Mesendoderm (in vitro differentiated cells): ENCODE results near the gene MYT1.

Experiments
- DNase-seq: peaks from one replicate; pipeline ENCODE4 v3.0.0; 2013
- H2AK5ac ChIP-seq: 2 replicates; pipeline ENCODE4 v1.6.1; 2013; ENCODE audit warnings: low read length, inconsistent platforms
- H2BK120ac ChIP-seq: 2 replicates; pipeline ENCODE4 v1.6.1; 2013; ENCODE audit warnings: low read depth, mild to moderate bottlenecking, low read length, moderate library complexity, mixed read lengths
- H2BK15ac ChIP-seq: replicated peaks from 2 replicates; pipeline ENCODE4 v1.6.1; 2013; ENCODE audit warnings: low read depth, mild to moderate bottlenecking, moderate library complexity
- H2BK5ac ChIP-seq: 2 replicates; pipeline ENCODE4 v1.6.1; 2013; ENCODE audit warnings: low read length, inconsistent platforms
- H3K18ac ChIP-seq: 2 replicates; pipeline ENCODE4 v1.6.1; 2013; ENCODE audit warnings: mild to moderate bottlenecking, low read length, mixed read lengths
- H3K23ac ChIP-seq: one replicate; pipeline ENCODE4 v1.6.1; 2013; ENCODE audit warnings: low read length
- H3K27ac ChIP-seq: 2 replicates; pipeline ENCODE4 v1.5.1; 2013; ENCODE audit warnings: low read depth, mild to moderate bottlenecking, inconsistent platforms, low read length, moderate library complexity
- H3K27me3 ChIP-seq: 2 replicates; pipeline ENCODE4 v1.6.1; 2013; ENCODE audit warnings: low read length, control low read depth, mild to moderate bottlenecking, inconsistent platforms; ENCODE audit not compliant: insufficient read depth, poor library complexity
- H3K36me3 ChIP-seq: 2 replicates; pipeline ENCODE4 v1.6.1; 2013; ENCODE audit warnings: low read length, inconsistent platforms; ENCODE audit not compliant: control insufficient read depth, insufficient read depth
- H3K4ac ChIP-seq: one replicate; pipeline ENCODE4 v1.6.1; 2013; ENCODE audit warnings: low read depth, mild to moderate bottlenecking, low read length, moderate library complexity
- H3K4me1 ChIP-seq: 2 replicates; pipeline ENCODE4 v1.6.1; 2013; ENCODE audit warnings: low read depth, low read length, inconsistent platforms; ENCODE audit not compliant: control insufficient read depth
- H3K4me2 ChIP-seq: 2 replicates; pipeline ENCODE4 v1.6.1; 2013; ENCODE audit warnings: low read length
- H3K4me3 ChIP-seq: 2 replicates; pipeline ENCODE4 v1.5.1; 2013; ENCODE audit warnings: mild to moderate bottlenecking, low read length
- H3K56ac ChIP-seq: one replicate; pipeline ENCODE4 v1.6.1; 2013; ENCODE audit warnings: low read length
- H3K79me1 ChIP-seq: 2 replicates; pipeline ENCODE4 v1.6.1; 2013; ENCODE audit warnings: low read length, inconsistent platforms
- H3K79me2 ChIP-seq: 2 replicates; pipeline ENCODE4 v1.6.1; 2013; ENCODE audit warnings: mild to moderate bottlenecking, low read length; ENCODE audit not compliant: control insufficient read depth, insufficient read depth
- H3K9ac ChIP-seq: 2 replicates; pipeline ENCODE4 v1.6.1; 2013; ENCODE audit warnings: low read length, inconsistent platforms
- H4K5ac ChIP-seq: one replicate; pipeline ENCODE4 v1.6.1; 2013; ENCODE audit warnings: low read length
- H4K8ac ChIP-seq: one replicate; pipeline ENCODE4 v1.6.1; 2013; ENCODE audit warnings: low read depth, mild to moderate bottlenecking, control low read depth, low read length, moderate library complexity
- WGBS: extraction: QIAGEN DNeasy Blood & Tissue Kit; methylation state at CpG from one replicate; pipeline ENCODE4 v1.1.7; 2013; ENCODE audit warnings: low lambda C conversion rate, missing lambda C conversion rate; ENCODE audit not compliant: insufficient coverage; ENCODE audit errors: extremely low coverage; 5-methylcytosine and 5-hydroxymethylcytosine counted together

MYT1 gene

GRCh38 chr20:64192406-64192805 is 28.2 kb downstream of the MYT1 start:
- Histone ChIP-seq H2BK5ac (no peak overlapping the region), H3K27me3 (no peaks in the 10 kb centered on the region), H2AK5ac (no peak overlapping the region), H2BK120ac (no peak overlapping the region), H3K4ac (no peak overlapping the region), H3K27ac (no peak overlapping the region), H4K8ac (no peak overlapping the region), H3K4me3 (no peak overlapping the region), H4K5ac (no peak overlapping the region), H3K4me1 (no peaks in the 10 kb centered on the region), H3K56ac (no peak overlapping the region), H3K4me2 (no peak overlapping the region), H3K23ac (no peak overlapping the region), H3K9ac (no peak overlapping the region), H2BK15ac (no peak overlapping the region), H3K18ac (no peak overlapping the region), H3K36me3 (no peaks in the 10 kb centered on the region), H3K79me2 (no peaks in the 10 kb centered on the region), H3K79me1 (no peaks in the 10 kb centered on the region)
- peak; percentile 17 for DNase-seq
- WGBS = no CpG with 5 or more reads among the region's 9 CpGs

- Histone ChIP-seq H3K4me1 (no peaks in the 10 kb centered on the region), H2BK120ac (no peak overlapping the region), H3K79me1 (no peaks in the 10 kb centered on the region), H3K4ac (no peak overlapping the region), H3K4me2 (no peak overlapping the region), H3K23ac (no peak overlapping the region), H3K27ac (no peak overlapping the region), H3K56ac (no peak overlapping the region), H3K36me3 (no peaks in the 10 kb centered on the region), H3K18ac (no peak overlapping the region), H3K9ac (no peak overlapping the region), H3K27me3 (no peaks in the 10 kb centered on the region), H4K8ac (no peak overlapping the region), H3K4me3 (no peak overlapping the region), H2BK15ac (no peak overlapping the region), H2BK5ac (no peak overlapping the region), H3K79me2 (no peaks in the 10 kb centered on the region), H2AK5ac (no peak overlapping the region), H4K5ac (no peak overlapping the region)
- no peak for DNase-seq
- no CpG with 5 or more reads among the region's 3 CpGs for WGBS
Measured at GRCh38 chr20:64193058-64193457, 28.8 kb downstream of the MYT1 start.

- Histone ChIP-seq H3K79me2 (no peaks in the 10 kb centered on the region), H3K4me2 (no peak overlapping the region), H3K4me1 (no peaks in the 10 kb centered on the region), H3K18ac (no peak overlapping the region), H2BK120ac (no peak overlapping the region), H4K8ac (no peak overlapping the region), H2BK5ac (no peak overlapping the region), H4K5ac (no peak overlapping the region), H3K79me1 (no peaks in the 10 kb centered on the region), H2AK5ac (no peak overlapping the region), H3K4me3 (no peak overlapping the region), H3K27ac (no peak overlapping the region), H3K23ac (no peak overlapping the region), H3K27me3 (no peaks in the 10 kb centered on the region), H3K56ac (no peak overlapping the region), H3K4ac (no peak overlapping the region), H3K9ac (no peak overlapping the region), H2BK15ac (no peak overlapping the region), H3K36me3 (no peaks in the 10 kb centered on the region)
- DNase-seq = peak; percentile 11
Measured at GRCh38 chr20:64194269-64194668, 30.0 kb downstream of the MYT1 start.

- no peaks in the 10 kb centered on the region for H3K79me2 ChIP-seq
- no peak overlapping the region for H3K18ac ChIP-seq
- no peaks in the 10 kb centered on the region for H3K4me1 ChIP-seq
- no peak overlapping the region for H4K5ac ChIP-seq
- H2BK5ac ChIP-seq = no peak overlapping the region
- H4K8ac ChIP-seq = no peak overlapping the region
- H3K56ac ChIP-seq = no peak overlapping the region
- H3K4ac ChIP-seq = no peak overlapping the region
- no peaks in the 10 kb centered on the region for H3K36me3 ChIP-seq
- no peak overlapping the region for H2BK15ac ChIP-seq
- H3K79me1 ChIP-seq = no peaks in the 10 kb centered on the region
- no peak overlapping the region for H3K9ac ChIP-seq
- H3K27me3 ChIP-seq = no peaks in the 10 kb centered on the region
- no peak overlapping the region for H2AK5ac ChIP-seq
- H3K27ac ChIP-seq = no peak overlapping the region
- H3K4me3 ChIP-seq = no peak overlapping the region
- WGBS = no CpG with 5 or more reads among the region's 15 CpGs
- no peak for DNase-seq
- H3K4me2 ChIP-seq = no peak overlapping the region
- no peak overlapping the region for H2BK120ac ChIP-seq
- H3K23ac ChIP-seq = no peak overlapping the region
Measured at GRCh38 chr20:64196309-64196708, 32.1 kb downstream of the MYT1 start.

DNA sequence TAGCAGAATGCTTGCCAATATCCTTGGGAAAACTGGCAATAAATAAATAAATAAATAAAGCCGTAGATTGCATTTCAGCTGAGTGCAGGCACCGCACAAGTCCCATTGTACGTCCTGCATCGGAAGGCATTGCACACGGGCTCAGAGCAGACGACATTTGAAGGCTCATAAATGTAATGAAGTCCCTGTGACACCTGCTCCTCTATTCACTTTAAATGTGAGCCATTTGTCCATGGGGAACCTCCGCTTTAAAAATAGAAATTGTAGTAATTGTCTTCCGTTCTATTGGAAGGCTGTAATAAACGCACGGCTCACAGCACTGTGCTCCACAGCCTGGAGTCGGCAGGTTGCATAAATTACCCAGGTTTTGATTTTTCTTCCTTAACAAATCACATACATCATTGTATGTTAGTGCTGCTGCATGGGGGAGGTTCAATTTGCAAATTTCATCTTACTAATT is 32.6 kb downstream of the MYT1 start:
- Histone ChIP-seq H2BK120ac (no peak overlapping the region), H3K23ac (no peak overlapping the region), H3K4me3 (no peak overlapping the region), H2AK5ac (no peak overlapping the region), H3K56ac (no peak overlapping the region), H3K27me3 (no peaks in the 10 kb centered on the region), H4K5ac (no peak overlapping the region), H2BK5ac (no peak overlapping the region), H4K8ac (no peak overlapping the region), H2BK15ac (no peak overlapping the region), H3K27ac (no peak overlapping the region), H3K4ac (no peak overlapping the region), H3K36me3 (no peaks in the 10 kb centered on the region), H3K79me2 (no peaks in the 10 kb centered on the region), H3K79me1 (no peaks in the 10 kb centered on the region), H3K9ac (no peak overlapping the region), H3K4me2 (no peak overlapping the region), H3K18ac (no peak overlapping the region), H3K4me1 (no peaks in the 10 kb centered on the region)
- WGBS = no CpG with 5 or more reads among the region's 11 CpGs
- DNase-seq = no peak

- Histone ChIP-seq H2BK120ac (no peak overlapping the region), H3K9ac (no peak overlapping the region), H3K4ac (no peak overlapping the region), H3K79me2 (no peaks in the 10 kb centered on the region), H3K23ac (no peak overlapping the region), H3K27me3 (no peaks in the 10 kb centered on the region), H2BK5ac (no peak overlapping the region), H3K36me3 (no peaks in the 10 kb centered on the region), H3K18ac (no peak overlapping the region), H4K8ac (no peak overlapping the region), H3K56ac (no peak overlapping the region), H3K4me2 (no peak overlapping the region), H4K5ac (no peak overlapping the region), H3K4me3 (no peak overlapping the region), H2BK15ac (no peak overlapping the region), H3K27ac (no peak overlapping the region), H3K4me1 (no peaks in the 10 kb centered on the region), H2AK5ac (no peak overlapping the region), H3K79me1 (no peaks in the 10 kb centered on the region)
- WGBS = no CpG with 5 or more reads among the region's 9 CpGs
- DNase-seq = no peak
Measured at GRCh38 chr20:64198347-64198746, 34.1 kb downstream of the MYT1 start.
